Forelimb muscle (tissue), 1 donor: ENCODE measurements around the gene MEF2B. TPM values are rescaled to one million over a fixed set of nuclear protein-coding genes. Genes with fewer than 3 reads are reported as not detected.
"Not testable (repeated sequence)": the region's sequence is repeated elsewhere in the genome, so short reads cannot be mapped to it uniquely, and the experiment has no call there.

Experiments
- DNase-seq: peaks from one replicate; pipeline ENCODE4 v3.0.0-alpha.2; 2013; ENCODE audit warnings: low read depth
- polyA plus RNA-seq: library from polyadenylated mRNA; unstranded; fragments of 120-200 nt; gene quantifications from one replicate; pipeline ENCODE4 v1.2.1, GENCODE V29; 2013; ENCODE audit not compliant: insufficient read length

Gene MEF2B
- polyA plus RNA-seq, 1 donor: 2.2 TPM

GRCh38 chr19:19155495-19156219 lies 14.4 kb downstream of the MEF2B start:
- DNase-seq: no peak

DNA sequence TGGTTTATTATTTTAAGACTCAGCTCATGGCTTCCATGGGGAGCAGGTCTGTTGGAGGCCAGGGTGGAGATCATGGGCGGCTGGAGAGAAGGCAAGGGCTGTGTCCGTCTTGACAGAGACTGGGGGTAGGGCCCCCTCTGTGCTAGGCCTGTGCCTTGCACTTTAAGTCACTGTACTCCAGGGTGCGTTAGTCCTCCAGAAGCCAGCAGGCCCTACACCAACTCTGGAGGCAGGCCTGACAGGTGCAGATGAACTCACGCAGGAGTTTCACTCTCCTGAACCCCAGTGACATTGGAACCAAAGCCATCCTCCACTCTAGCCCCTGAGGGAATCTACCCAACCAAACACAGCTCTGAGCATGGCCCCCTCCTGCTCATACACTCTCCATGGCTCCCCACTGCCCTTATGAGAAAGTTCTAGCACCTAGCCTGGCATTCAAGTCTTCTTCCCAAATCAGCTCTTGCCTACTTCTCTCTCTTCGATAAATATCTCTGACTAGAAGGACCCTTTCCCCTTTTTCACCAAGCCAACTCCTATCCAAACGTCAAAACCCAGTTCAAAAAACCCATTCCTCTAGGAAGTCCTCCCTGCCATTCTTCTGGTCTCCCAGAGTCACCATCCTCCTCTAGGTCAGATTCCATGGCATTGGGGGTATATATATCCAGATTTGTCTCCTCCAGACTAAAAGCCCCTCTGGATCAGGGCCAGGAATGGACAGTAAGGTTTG lies 15.1 kb downstream of the MEF2B start:
- DNase-seq: no peak

- no peak for DNase-seq
These were observed 17.2 kb downstream of the MEF2B start for GRCh38 chr19:19152668-19153384.

GRCh38 chr19:19151418-19151817 lies 18.6 kb downstream of the MEF2B start:
- DNase-seq: no peak

DNA sequence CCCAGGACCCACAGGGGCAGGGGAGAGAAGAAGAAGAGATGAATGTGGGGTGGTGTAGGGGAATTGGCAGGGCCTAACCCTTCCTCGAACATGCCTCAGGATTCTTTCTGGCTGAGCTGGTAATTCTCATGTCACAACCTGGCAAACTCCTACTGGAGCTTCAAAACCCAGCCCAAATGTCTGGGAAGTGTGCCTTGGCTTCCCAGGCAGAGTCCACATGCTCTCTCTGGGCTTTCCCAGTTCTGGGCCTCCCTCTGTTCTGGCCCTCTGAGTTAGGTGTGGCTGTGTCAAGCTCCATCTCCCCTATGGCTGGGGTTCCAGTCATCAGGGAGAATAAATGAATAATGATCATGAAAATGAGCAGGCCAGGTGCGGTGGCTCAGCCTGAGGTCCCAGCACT lies 20.6 kb downstream of the MEF2B start:
- DNase-seq: no peak

GRCh38 chr19:19148504-19148903 lies 21.6 kb downstream of the MEF2B start:
- DNase-seq: not testable (repeated sequence)

DNA sequence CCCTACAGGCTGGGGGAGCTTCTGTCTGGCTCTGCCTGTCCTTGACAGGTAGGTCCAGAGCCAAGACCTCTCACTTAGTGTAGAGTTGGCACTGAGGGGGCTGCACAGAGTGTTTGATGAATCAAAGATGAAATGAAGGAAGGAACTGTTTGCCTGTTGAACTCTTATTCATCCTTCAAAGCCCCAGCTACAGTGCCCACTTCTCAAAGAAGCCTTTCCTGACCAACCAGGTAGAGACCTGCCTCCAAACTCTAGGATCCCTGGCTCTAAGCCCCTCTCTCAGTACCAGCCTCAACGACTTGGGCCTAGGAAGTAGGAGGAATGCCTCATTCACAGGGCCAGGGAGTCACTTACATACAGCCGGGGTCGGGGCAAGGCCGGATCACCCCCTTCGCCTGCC lies 22.7 kb downstream of the MEF2B start:
- no peak for DNase-seq

DNA sequence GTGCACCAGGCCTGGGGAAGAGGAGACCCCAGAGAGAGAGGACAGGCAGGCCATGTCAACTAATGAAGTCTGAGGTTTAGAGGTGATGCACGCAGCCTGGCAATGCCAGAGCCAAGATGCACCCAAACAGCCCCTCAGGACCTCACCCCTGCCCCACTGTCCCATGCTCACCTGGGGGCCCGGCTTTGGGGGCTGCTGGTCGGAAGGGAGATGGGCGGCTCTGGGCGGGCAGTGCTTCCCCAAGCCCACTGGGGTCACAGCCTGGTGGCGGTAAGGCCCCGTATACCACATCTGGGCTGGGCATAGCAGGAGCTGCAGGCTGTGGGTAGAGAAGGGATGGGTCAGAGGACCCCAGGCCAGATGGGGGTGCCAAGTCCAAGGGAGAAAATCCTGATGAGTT lies 23.2 kb downstream of the MEF2B start:
- DNase-seq: no peak

DNA sequence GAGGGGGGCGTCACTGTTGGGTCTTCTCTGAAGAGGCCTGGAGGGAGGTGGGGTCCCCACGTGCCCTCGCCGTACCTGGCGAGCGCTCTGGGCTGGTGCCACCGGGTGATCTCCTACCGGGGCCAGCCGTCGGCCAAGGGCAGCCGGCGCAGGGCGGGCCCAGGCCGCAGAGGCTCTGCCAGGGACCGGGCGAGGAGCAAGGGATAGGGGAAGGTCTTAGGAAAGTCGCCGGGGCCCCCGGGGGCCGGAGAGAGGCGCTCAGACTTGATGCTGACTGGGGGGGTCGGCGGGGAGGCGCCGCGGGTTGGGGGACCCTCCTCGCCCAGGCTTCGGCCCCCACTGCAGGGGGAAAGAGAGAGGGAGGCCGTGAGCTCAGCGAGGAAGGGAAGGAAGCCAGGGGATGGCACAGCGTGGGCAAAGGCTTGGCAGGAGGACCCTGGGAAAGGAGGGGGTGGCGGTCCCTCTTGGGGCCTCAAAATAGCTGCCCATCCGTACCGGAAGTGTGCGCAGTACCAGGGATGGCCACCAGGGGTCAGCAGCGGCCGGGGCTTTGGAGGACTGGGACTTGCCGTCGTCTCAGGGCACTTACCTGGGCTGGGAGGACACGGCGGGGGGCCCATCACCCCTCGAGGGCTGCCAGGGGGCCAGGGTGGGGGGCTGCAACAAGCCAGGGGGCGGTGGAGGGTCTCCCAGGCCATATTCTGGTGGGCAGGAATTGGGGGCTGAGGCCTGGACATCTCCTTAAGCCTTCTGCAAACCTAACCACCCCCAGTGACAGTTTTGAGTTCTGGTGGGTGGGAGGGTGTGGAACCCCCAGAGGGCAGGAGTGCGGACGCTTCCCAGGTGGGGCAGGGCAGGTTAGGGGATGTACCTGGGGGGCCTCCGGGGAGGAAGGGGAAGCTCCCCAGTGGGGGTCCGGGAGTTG lies 24.1 kb downstream of the MEF2B start:
- no peak for DNase-seq

DNA sequence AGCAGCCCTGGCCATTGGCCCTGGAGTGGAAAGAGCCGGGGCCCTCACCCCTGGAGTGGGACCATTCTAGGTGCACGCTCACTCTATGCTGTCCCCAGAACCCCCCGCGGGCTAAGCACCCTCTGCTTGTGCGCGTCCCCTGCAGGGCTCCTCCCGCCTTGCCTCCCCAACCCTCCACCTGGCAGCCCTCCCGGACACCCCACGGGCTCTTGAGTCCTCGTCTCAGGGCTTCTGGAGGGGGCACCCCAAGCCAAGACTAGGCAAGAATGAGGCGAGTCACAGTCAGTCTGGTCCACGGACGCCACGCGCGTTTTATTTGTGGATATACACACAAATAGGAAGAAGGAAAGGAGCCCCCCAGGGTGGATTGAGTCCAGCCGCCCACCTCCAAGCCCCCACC lies 24.8 kb downstream of the MEF2B start:
- no peak for DNase-seq

GRCh38 chr19:19142347-19142746 lies 27.7 kb downstream of the MEF2B start:
- DNase-seq: no peak

- no peak for DNase-seq
These were observed 29.6 kb downstream of the MEF2B start for GRCh38 chr19:19140476-19140875.

GRCh38 chr19:19139876-19140229 lies 30.2 kb downstream of the MEF2B start:
- DNase-seq: no peak

GRCh38 chr19:19138109-19138981 lies 31.7 kb downstream of the MEF2B start, which contains the start of gene TMEM161A:
TSS of gene TMEM161A (minus strand) at chr19:19138478. CDS start at chr19:19138428, 50 bp downstream.
- peak; percentile 97 for DNase-seq

DNA sequence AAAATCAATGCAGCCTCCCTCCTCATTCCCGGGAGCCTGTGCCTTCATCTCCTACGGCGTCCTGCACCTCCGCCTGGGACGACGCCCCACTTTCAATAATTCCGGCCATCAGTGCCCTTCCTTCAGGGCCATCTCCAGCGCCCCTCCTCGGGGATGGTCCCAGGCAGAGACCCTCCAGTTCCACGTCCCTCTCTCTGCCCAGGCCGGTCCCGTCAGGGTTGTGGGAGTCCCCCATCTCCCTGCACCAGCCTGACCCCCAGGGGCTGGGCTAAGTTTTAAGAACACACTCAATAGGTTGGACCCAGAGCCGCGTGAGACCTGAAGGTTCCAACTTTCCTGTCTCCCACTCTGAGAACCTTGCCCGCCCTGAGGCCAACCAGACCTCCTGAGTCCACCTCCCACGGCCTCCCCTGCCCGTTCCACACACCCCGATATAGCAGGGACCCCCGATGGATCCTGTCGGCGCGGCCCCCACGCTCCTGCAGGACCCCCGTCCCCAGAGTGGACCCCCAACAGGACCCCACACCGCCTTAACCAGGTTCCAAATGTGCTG lies 32.4 kb downstream of the MEF2B start:
- no peak for DNase-seq

- not testable (repeated sequence) for DNase-seq
These were observed 34.4 kb downstream of the MEF2B start for GRCh38 chr19:19135713-19136112.

DNA sequence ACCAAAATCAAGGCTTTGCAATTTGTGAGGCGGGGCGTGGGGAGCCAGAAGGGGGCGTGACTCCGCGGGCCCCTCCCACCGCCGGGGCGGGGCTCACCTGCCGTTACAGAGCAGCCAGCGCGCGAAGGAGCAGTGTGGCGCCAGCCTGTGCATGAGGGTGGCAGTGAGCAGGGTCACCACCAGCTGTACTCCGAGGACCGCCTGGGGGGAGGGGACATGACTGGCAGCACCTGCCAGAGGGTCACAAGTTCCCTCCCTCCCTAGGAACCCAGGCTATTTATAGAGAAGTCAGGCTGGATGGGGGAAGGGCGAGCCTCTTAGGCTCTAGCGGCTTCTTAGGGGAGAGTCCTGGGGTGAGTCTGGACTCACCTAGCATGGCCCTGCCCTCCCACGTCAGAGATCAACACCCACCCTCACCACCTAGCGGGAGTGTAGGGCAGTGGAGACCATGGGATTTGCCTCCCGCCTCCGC lies 35.3 kb downstream of the MEF2B start:
- no peak for DNase-seq

DNA sequence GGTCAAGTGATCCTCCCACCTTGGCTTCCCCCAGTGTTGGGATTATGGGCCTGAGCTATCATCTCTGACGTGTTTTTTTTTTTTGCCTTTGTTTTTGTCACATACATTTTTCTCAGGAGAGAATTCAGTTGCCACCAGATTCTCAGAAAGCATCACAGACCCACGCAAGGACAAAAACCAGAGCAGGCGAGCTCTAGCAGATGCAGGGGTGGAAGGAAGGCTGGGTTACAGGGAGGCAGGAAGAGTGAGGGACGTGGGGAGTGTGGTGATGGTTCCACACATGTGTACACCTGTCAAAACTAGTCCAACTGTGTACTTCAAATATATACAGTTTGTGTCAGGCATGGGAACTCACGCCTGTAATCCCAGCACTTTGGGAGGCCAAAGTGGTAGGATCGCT lies 36.1 kb downstream of the MEF2B start:
- DNase-seq: no peak

GRCh38 chr19:19132912-19133311 lies 37.2 kb downstream of the MEF2B start:
- no peak for DNase-seq

DNA sequence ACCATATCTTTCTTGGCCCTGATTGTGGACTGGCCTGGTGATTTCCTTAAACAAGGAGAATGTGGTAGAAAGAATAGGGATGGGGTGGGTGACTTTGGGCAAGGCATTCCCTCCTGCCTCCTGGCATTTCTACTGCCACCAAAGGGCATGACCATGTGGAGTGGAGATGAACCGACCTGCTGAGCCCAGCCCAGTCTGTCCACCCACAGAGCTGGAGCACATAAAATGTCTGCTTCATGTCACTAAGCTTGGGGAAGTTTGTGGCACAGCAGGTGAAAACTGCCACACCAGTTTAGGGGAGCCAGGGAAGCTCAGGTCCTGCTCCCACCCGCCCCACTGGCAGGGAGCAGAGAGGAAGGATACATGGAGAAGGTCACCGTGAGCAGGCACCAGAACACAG lies 38.1 kb downstream of the MEF2B start:
- no peak for DNase-seq
